OCI-LY1 (cell line): ENCODE results near the gene C16orf86.

ENCODE experiments used
- H2AFZ ChIP-seq: fragments of 200-600 bp; sonication (generic), shearing (Covaris generic); 2 replicates; pipeline ENCODE4 v1.6.0; 2014; ENCODE audit warnings: antibody characterized with exemption, mild to moderate bottlenecking, low read length
- H3F3A ChIP-seq: fragments of 200-600 bp; sonication (generic), shearing (Covaris generic); 2 replicates; pipeline ENCODE4 v1.6.0; 2014; ENCODE audit warnings: mild to moderate bottlenecking, antibody characterized with exemption, low read length, moderate library complexity; ENCODE audit not compliant: insufficient read depth
- H3K27ac ChIP-seq: fragments of 200-600 bp; sonication (generic); 2 replicates; pipeline ENCODE4 v1.5.1; 2014; ENCODE audit warnings: low read length, mixed run types, mild to moderate bottlenecking, low read depth; ENCODE audit not compliant: poor library complexity, severe bottlenecking
- H3K27me3 ChIP-seq: fragments of 200-600 bp; sonication (generic); 2 replicates; pipeline ENCODE4 v1.6.0; 2014; ENCODE audit warnings: antibody characterized with exemption, mild to moderate bottlenecking, low read length, moderate library complexity; ENCODE audit not compliant: insufficient read depth
- H3K36me3 ChIP-seq: fragments of 200-600 bp; sonication (generic); 2 replicates; pipeline ENCODE4 v1.6.1; 2014; ENCODE audit warnings: mild to moderate bottlenecking, antibody characterized with exemption, low read length, moderate library complexity, mixed read lengths; ENCODE audit not compliant: insufficient read depth
- H3K4me1 ChIP-seq: fragments of 200-600 bp; sonication (generic); 2 replicates; pipeline ENCODE4 v1.5.1; 2014; ENCODE audit warnings: mild to moderate bottlenecking, low read length, moderate library complexity; ENCODE audit not compliant: insufficient read depth, severe bottlenecking
- H3K4me2 ChIP-seq: fragments of 200-600 bp; sonication (generic), shearing (Covaris generic); 2 replicates; pipeline ENCODE4 v1.6.1; 2014; ENCODE audit warnings: low read length
- H3K4me3 ChIP-seq: fragments of 200-600 bp; sonication (generic); 2 replicates; pipeline ENCODE4 v1.5.1; 2014; ENCODE audit warnings: low read length, low read depth, mild to moderate bottlenecking, mixed read lengths; ENCODE audit not compliant: poor library complexity, severe bottlenecking
- H3K79me2 ChIP-seq: fragments of 200-600 bp; shearing (Covaris generic); 2 replicates; pipeline ENCODE4 v1.6.1; 2016; ENCODE audit warnings: mixed run types, low read length, mixed read lengths; ENCODE audit not compliant: insufficient read depth
- H3K9ac ChIP-seq: fragments of 200-600 bp; sonication (generic), shearing (Covaris generic); 2 replicates; pipeline ENCODE4 v1.6.1; 2014; ENCODE audit warnings: mild to moderate bottlenecking, low read length, mixed read lengths
- H3K9me2 ChIP-seq: fragments of 200-600 bp; sonication (generic), shearing (Covaris generic); 2 replicates; pipeline ENCODE4 v1.6.1; 2014; ENCODE audit warnings: low read depth, mild to moderate bottlenecking, low read length, mixed read lengths
- H3K9me3 ChIP-seq: fragments of 200-600 bp; shearing (Covaris generic); 2 replicates; pipeline ENCODE4 v1.6.1; 2014; ENCODE audit warnings: low read length, mixed read lengths
- H4K20me1 ChIP-seq: fragments of 200-600 bp; sonication (generic), shearing (Covaris generic); 2 replicates; pipeline ENCODE4 v1.6.0; 2016; ENCODE audit warnings: mild to moderate bottlenecking, low read length; ENCODE audit not compliant: insufficient read depth
- EZH2 ChIP-seq: fragments of 200-600 bp; sonication (generic), shearing (Covaris generic); IDR thresholded peaks from 2 replicates; pipeline ENCODE4 v1.8.0; 2017; ENCODE audit warnings: borderline replicate concordance, mixed run types, mild to moderate bottlenecking, antibody characterized with exemption, low read length, moderate library complexity, mixed read lengths
- TF ChIP-seq, protein P1 (sequence below): fragments of 200-600 bp; sonication (generic), shearing (Covaris generic); IDR thresholded peaks from 2 replicates; pipeline ENCODE4 v1.5.1; 2017; ENCODE audit warnings: mild to moderate bottlenecking, antibody characterized with exemption, low read length, moderate library complexity, mixed read lengths

The C16orf86 gene

GRCh38 chr16:67675999-67676398, 9.4 kb downstream of the C16orf86 start:
- Histone ChIP-seq H3K27me3 (no peaks in the 10 kb centered on the region), H3K4me1 (peaks cover 18% of the 10 kb centered on the region), H3K9me3 (no peaks in the 10 kb centered on the region), H3K9me2 (no peaks in the 10 kb centered on the region), H3K9ac (no peak overlapping the region), H3K27ac (no peak overlapping the region), H2AFZ (no peak overlapping the region), H3F3A (no peaks in the 10 kb centered on the region), H3K79me2 (no peaks in the 10 kb centered on the region), H3K4me3 (no peak overlapping the region), H3K4me2 (no peak overlapping the region), H3K36me3 (peaks cover 6% of the 10 kb centered on the region; the same call in 1 of the 2 replicates), H4K20me1 (no peaks in the 10 kb centered on the region)
- no peak for TF ChIP-seq EZH2
- TF ChIP-seq, protein P1, sequence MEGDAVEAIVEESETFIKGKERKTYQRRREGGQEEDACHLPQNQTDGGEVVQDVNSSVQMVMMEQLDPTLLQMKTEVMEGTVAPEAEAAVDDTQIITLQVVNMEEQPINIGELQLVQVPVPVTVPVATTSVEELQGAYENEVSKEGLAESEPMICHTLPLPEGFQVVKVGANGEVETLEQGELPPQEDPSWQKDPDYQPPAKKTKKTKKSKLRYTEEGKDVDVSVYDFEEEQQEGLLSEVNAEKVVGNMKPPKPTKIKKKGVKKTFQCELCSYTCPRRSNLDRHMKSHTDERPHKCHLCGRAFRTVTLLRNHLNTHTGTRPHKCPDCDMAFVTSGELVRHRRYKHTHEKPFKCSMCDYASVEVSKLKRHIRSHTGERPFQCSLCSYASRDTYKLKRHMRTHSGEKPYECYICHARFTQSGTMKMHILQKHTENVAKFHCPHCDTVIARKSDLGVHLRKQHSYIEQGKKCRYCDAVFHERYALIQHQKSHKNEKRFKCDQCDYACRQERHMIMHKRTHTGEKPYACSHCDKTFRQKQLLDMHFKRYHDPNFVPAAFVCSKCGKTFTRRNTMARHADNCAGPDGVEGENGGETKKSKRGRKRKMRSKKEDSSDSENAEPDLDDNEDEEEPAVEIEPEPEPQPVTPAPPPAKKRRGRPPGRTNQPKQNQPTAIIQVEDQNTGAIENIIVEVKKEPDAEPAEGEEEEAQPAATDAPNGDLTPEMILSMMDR, result no peak

DNA sequence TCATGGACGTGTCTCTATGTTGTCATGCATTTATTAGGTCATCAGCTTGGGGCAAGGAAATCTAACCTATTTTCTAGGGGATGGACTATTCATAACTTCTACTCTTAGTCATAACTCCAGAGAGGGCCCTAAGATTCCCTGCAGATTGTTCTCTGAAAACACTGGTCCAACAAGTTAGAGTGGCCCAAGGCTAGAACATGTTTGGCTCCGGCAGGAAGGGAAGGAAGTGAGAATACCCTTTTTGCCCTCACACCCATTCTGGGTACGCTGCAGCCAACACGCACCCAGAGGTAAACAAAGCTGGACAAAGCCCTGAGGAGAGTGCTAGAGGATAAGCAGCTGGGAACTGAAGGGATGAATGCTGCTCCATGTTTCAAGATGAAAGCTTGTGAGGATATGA, 9.9 kb downstream of the C16orf86 start:
- H3K9me3 ChIP-seq, result no peaks in the 10 kb centered on the region
- TF ChIP-seq, protein P1, result no peak
- no peak for TF ChIP-seq EZH2
- no peak overlapping the region for H2AFZ ChIP-seq
- H3K9ac ChIP-seq, result no peak overlapping the region
- no peaks in the 10 kb centered on the region for H4K20me1 ChIP-seq
- H3K27me3 ChIP-seq, result no peaks in the 10 kb centered on the region
- no peaks in the 10 kb centered on the region for H3K79me2 ChIP-seq
- H3K4me2 ChIP-seq, result no peak overlapping the region
- H3F3A ChIP-seq, result no peaks in the 10 kb centered on the region
- no peak overlapping the region for H3K4me3 ChIP-seq
- no peaks in the 10 kb centered on the region for H3K9me2 ChIP-seq
- H3K36me3 ChIP-seq, result peaks cover 6% of the 10 kb centered on the region; the same call in 1 of the 2 replicates
- H3K27ac ChIP-seq, result no peak overlapping the region
- peaks cover 18% of the 10 kb centered on the region for H3K4me1 ChIP-seq

- H3K4me1 ChIP-seq, result peaks cover 18% of the 10 kb centered on the region
- TF ChIP-seq EZH2, result no peak
- TF ChIP-seq, protein P1, result no peak
- no peaks in the 10 kb centered on the region for H3K79me2 ChIP-seq
- H4K20me1 ChIP-seq, result no peaks in the 10 kb centered on the region
- no peak overlapping the region for H3K4me2 ChIP-seq
- H3K27me3 ChIP-seq, result no peaks in the 10 kb centered on the region
- no peak overlapping the region for H3K9ac ChIP-seq
- H3K36me3 ChIP-seq, result peaks cover 6% of the 10 kb centered on the region; the same call in 1 of the 2 replicates
- no peak overlapping the region for H3K4me3 ChIP-seq
- H2AFZ ChIP-seq, result no peak overlapping the region
- no peak overlapping the region for H3K27ac ChIP-seq
- no peaks in the 10 kb centered on the region for H3F3A ChIP-seq
- H3K9me2 ChIP-seq, result no peaks in the 10 kb centered on the region
- H3K9me3 ChIP-seq, result no peaks in the 10 kb centered on the region
These were observed 10.3 kb downstream of the C16orf86 start for GRCh38 chr16:67676939-67677338.
